Measurements from ENCODE around the gene FKBP4. TPM values are rescaled to one million over a fixed set of nuclear protein-coding genes. Genes with fewer than 3 reads are reported as not detected.

Gene FKBP4
- total RNA-seq, 1 donor from 2014 or later = 233 TPM

DNA sequence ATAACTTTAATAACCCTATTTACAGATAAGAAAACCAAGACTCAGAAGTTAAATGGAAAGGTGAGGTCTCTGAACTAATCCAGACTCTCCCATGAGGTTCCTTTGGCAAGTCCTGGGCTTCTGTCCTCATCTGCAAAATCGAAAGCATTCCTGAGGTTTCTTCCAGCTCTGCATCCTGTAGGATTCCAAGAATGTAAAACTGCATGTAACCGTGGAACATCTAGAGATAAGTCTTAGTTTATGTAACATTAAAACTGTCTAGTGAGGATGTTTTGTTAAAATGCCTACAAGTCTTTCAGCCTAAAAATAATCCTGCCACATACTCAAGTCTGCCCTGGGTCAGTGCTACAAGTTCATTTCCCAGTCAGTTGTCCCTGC, 10.4 kb downstream of the FKBP4 start:
- no peaks in the 10 kb centered on the region for H3K9me3 Mint-ChIP-seq

DNA sequence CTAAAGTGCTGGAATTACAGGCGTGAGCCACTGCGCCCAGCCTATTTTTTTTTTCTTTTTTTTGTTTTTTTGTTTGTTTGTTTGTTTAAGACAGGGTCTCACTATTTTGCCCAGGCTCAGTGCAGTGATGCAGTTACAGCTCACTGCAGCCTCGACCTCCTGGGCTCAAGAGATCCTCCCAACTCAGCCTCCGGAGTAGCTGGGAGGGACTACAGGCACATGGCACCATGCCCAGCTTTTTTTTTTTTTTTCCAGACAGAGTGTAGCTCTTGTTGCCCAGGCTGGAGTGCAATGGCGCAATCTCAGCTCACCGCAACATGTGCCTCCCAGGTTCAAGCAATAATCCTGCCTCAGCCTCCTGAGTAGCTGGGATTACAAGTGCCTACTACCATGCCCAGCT, 11.9 kb downstream of the FKBP4 start:
- H3K27me3 Mint-ChIP-seq (ENCODE audit: low read depth) = no peaks in the 10 kb centered on the region
- H3K4me3 Mint-ChIP-seq (ENCODE audit: low read depth) = no peak overlapping the region
- no peaks in the 10 kb centered on the region for H3K9me3 Mint-ChIP-seq
- peaks cover 5% of the 10 kb centered on the region for H3K4me1 Mint-ChIP-seq (ENCODE audit: low read depth)
- no peak overlapping the region for H3K27ac Mint-ChIP-seq
- no peak for DNase-seq (ENCODE audit: low spot score)
- intact Hi-C loops (cut with micrococcal nuclease) = no loop called here
- peaks cover 44% of the 10 kb centered on the region for H3K36me3 Mint-ChIP-seq (ENCODE audit: low read depth)

More for the DNA sequence above, 10.4 kb downstream of the FKBP4 start:
- DNase-seq (ENCODE audit: low spot score) = no peak
- Mint-ChIP-seq H3K27me3 (ENCODE audit: low read depth) (no peaks in the 10 kb centered on the region), H3K27ac (no peak overlapping the region), H3K4me1 (ENCODE audit: low read depth) (peaks cover 3% of the 10 kb centered on the region), H3K36me3 (ENCODE audit: low read depth) (peaks cover 60% of the 10 kb centered on the region), H3K4me3 (ENCODE audit: low read depth) (no peak overlapping the region)
- intact Hi-C loops (cut with micrococcal nuclease) = no loop called here

DNA sequence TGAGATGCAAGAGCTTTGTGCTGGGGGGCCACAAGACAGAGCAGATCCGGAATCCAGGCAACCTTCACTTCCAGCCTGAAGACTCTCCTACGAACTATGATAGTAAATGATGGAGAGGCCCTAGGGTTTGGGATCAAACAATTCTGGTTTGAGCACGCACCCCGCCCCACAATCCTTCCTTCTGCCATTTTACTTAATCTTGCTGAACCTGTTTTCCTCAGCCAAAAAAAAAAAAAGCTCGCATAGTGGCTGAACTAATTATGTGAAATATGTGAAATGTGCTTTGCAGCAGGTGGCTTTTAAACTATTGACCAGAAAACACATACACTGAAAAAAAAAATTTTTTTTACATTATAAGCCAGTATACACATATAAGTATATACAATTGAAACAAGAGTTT, 17.0 kb downstream of the FKBP4 start:
- H3K27me3 Mint-ChIP-seq (ENCODE audit: low read depth) = no peaks in the 10 kb centered on the region

DNA sequence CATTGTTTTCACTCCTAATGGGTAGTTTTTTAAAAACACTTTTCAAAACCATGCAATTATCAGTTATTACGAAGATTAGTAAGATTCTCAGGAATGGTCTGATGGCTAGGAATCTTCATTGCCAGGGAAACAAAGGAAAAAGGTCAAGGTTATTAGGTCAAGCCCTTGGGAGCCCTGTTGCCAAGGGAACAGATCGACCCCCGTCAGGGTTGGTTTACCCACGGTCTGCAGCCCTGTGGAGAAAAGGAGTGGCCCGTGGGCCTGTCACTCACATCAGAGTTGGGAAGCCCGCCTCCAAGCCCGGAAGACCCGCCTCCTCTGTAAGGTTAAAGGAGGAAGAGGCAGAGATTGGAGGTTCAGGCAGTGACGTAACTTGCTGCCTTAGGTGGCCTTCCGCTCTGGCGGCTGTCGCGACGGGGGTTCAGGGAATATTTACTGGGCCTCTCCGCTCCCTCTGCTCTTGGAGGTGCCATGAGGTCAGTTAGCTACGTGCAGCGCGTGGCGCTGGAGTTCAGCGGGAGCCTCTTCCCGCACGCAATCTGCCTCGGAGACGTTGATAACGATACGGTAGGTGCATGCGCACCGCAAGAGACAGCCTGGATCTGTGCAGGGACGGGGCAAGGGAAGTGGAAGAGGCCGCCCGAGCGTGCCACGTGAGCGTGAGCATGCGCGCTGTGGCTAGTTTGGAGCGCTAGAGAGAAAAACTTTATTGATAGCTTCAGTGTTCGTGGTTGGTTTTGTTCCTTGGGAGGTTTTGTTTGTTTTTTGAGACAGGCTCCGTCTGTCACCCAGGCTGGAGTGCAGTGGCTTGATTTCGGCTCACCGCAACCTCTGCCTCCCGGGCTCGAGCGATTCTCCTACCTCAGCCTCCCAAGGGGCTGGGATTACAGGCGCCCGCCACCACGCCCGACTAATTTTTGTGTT, 17.8 kb downstream of the FKBP4 start, which contains the start of gene ITFG2:
TSS of gene ITFG2 (plus strand) at position 379 of the 924 bp plus-strand sequence. CDS start at position 472, 93 bp downstream.
- Mint-ChIP-seq H3K9me3 (no peaks in the 10 kb centered on the region), H3K27me3 (ENCODE audit: low read depth) (no peaks in the 10 kb centered on the region)

More for the DNA sequence above, 17.0 kb downstream of the FKBP4 start:
- H3K36me3 Mint-ChIP-seq (ENCODE audit: low read depth) = peaks cover 8% of the 10 kb centered on the region
- no peaks in the 10 kb centered on the region for H3K9me3 Mint-ChIP-seq
- peak overlapping the region; percentile 100 for H3K27ac Mint-ChIP-seq
- no peak for DNase-seq (ENCODE audit: low spot score)
- peak overlapping the region; percentile 100 for H3K4me3 Mint-ChIP-seq (ENCODE audit: low read depth)
- H3K4me1 Mint-ChIP-seq (ENCODE audit: low read depth) = peaks cover 13% of the 10 kb centered on the region
- intact Hi-C loops (cut with micrococcal nuclease) = loop anchor here (1.0 to 2.0 kb wide), 4 partner anchors 16 to 120 kb away; partner anchors contain the start of genes FOXM1 and RHNO1

DNA sequence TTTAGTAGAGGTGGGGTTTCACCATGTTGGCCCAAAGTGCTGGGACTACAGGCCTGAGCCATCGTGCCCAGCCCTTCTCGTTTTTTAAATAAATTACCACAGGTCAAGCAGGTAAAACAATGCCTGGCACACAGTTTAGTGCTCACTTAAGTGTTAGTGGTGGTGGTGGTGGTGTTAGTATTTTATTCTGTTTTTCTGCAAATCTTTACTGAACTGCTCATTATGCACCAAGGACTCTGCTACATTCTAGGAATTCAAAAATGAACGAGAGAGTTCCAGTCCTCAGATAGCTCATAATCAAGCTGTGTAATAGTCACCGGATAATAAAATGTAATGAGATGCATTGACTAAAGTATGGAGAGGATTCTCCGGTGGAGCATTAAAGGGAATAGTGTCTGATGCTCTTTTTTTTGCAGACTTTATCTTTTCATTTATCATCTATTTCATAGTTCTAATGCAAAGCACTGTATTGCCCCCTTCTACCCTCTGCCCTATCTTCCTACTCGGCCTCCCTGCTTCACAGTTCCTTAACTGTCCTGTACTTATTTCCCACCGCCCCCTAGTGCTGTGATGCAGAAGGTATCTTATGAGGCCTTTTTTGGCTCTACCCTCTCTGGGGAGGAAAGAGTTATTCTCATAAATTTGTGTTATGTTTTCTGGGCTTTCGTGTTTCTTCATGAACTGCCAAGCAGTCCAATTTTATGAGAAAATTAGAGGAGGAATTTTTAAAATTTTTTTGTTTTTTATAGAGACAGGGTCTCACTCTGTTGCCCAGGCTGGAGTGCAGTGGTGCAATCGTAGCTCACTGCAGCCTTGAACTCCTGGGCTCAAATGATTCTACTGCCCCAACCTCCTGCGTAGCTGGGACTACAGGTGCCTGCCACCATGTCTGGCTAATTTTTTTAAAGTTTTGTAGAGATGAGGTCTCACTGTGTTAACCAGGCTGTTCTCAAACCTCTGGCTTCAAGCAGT, 18.7 kb downstream of the FKBP4 start:
- Mint-ChIP-seq H3K36me3 (ENCODE audit: low read depth) (peaks cover 15% of the 10 kb centered on the region), H3K27ac (peak overlapping the region; percentile 100), H3K27me3 (ENCODE audit: low read depth) (no peaks in the 10 kb centered on the region), H3K9me3 (no peaks in the 10 kb centered on the region), H3K4me3 (ENCODE audit: low read depth) (peak overlapping the region; percentile 100), H3K4me1 (ENCODE audit: low read depth) (peaks cover 13% of the 10 kb centered on the region)
- peak; percentile 43 for DNase-seq (ENCODE audit: low spot score)
- intact Hi-C loops (cut with micrococcal nuclease) = loop anchor here (1.0 to 2.0 kb wide), 2 partner anchors 55 to 61 kb away; no protein-coding TSS in a partner anchor

More for the DNA sequence above, 17.8 kb downstream of the FKBP4 start, which contains the start of gene ITFG2:
- peak; percentile 95 for DNase-seq (ENCODE audit: low spot score)
- Mint-ChIP-seq H3K4me3 (ENCODE audit: low read depth) (peak within 1 kb of the TSS; percentile 100), H3K27ac (peak within 1 kb of the TSS; percentile 100), H3K4me1 (ENCODE audit: low read depth) (peaks cover 13% of the 10 kb centered on the region), H3K36me3 (ENCODE audit: low read depth) (peaks cover 7% of the 10 kb centered on the region)
- intact Hi-C loops (cut with micrococcal nuclease) = loop anchor here (1.0 to 2.0 kb wide), 5 partner anchors 17 to 120 kb away; partner anchors contain the start of genes FOXM1 and RHNO1

DNA sequence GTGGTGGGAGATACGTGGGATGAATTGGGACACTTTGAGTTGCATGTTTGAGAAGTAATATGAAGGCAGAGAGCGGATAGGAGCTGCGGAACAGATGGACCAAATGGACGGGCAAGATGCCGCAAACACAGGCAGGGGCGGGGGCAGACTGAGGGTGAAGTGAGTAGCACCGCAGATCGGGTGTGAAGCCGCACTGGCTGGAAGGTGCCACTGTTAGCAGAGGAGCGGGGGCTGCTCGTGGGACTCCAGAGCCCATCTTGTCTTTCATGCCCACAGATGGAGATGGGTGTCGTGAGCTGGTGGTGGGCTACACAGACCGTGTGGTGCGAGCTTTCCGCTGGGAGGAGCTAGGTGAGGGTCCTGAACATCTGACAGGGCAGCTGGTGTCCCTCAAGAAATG, 25.0 kb downstream of the FKBP4 start:
- H3K4me3 Mint-ChIP-seq (ENCODE audit: low read depth) = no peak overlapping the region
- intact Hi-C loops (cut with micrococcal nuclease) = no loop called here

DNA sequence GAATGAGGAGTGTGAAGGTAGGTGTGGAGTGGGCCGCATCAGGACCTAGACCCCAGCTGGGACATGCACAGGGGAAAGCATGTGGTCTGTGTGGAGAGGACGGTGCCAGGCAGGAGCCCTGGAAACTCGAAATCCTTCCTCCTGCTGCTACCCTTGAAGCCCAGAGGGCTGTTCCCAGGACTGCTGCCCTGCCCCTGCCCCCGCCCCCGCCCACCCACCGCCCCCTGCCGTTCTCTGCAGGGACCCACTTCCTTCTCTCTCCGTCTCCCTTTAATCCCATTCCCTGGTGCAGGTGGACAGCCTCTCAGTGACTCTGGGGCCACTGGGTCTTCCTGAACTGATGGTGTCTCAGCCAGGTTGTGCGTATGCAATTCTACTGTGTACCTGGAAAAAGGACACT, 25.7 kb downstream of the FKBP4 start:
- H3K4me1 Mint-ChIP-seq (ENCODE audit: low read depth) = no peaks in the 10 kb centered on the region
- H3K36me3 Mint-ChIP-seq (ENCODE audit: low read depth) = peaks cover 60% of the 10 kb centered on the region
- H3K4me3 Mint-ChIP-seq (ENCODE audit: low read depth) = no peak overlapping the region
- intact Hi-C loops (cut with micrococcal nuclease) = no loop called here
- no peaks in the 10 kb centered on the region for H3K9me3 Mint-ChIP-seq
- no peaks in the 10 kb centered on the region for H3K27me3 Mint-ChIP-seq (ENCODE audit: low read depth)
- DNase-seq (ENCODE audit: low spot score) = no peak
- no peak overlapping the region for H3K27ac Mint-ChIP-seq

More for the DNA sequence above, 25.0 kb downstream of the FKBP4 start:
- no peak for DNase-seq (ENCODE audit: low spot score)
- H3K27ac Mint-ChIP-seq = no peak overlapping the region
- H3K27me3 Mint-ChIP-seq (ENCODE audit: low read depth) = no peaks in the 10 kb centered on the region
- peaks cover 56% of the 10 kb centered on the region for H3K36me3 Mint-ChIP-seq (ENCODE audit: low read depth)
- no peaks in the 10 kb centered on the region for H3K4me1 Mint-ChIP-seq (ENCODE audit: low read depth)
- no peaks in the 10 kb centered on the region for H3K9me3 Mint-ChIP-seq

DNA sequence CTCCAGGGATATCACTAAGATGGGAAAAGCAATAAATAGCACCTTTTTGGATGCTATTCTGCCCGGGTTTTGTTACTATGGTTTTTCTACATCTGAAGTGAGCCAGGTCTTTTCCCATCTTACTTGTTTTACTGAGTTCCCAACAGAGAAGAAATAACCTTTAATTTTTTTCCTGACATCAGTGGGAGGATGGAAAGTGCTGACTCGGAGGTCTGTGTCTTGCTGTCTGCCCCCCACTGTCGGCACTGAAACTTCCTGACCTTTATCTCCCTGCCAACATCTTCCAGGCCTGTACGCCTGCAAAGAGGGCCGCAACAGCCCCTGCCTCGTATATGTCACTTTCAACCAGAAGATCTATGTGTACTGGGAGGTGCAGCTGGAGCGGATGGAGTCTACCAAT, 28.7 kb downstream of the FKBP4 start:
- intact Hi-C loops (cut with micrococcal nuclease) = no loop called here
- no peaks in the 10 kb centered on the region for H3K27me3 Mint-ChIP-seq (ENCODE audit: low read depth)
- peaks cover 55% of the 10 kb centered on the region for H3K36me3 Mint-ChIP-seq (ENCODE audit: low read depth)
- no peak overlapping the region for H3K4me3 Mint-ChIP-seq (ENCODE audit: low read depth)
- H3K27ac Mint-ChIP-seq = no peak overlapping the region
- DNase-seq (ENCODE audit: low spot score) = no peak
- no peaks in the 10 kb centered on the region for H3K4me1 Mint-ChIP-seq (ENCODE audit: low read depth)
- no peaks in the 10 kb centered on the region for H3K9me3 Mint-ChIP-seq

DNA sequence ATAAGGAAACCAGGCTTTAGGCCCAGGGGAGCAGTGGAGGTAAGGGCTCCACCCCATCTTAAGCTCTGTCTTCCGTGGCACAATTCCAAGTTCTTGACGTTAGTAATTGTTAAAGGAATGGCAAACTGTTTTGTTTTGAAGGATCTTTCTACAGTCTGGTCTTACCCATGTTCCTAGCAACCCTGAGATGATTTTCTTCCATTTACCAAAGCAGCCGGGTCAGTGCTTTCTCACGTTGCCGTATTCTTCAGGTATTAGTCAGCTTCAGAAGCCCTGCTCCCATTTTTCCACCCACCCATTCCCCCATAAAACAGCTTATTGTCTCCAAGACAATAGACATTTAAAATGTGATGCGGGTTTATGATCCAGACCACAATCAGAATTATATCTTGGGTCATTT, 29.8 kb downstream of the FKBP4 start:
- H3K27ac Mint-ChIP-seq = no peak overlapping the region
- H3K4me3 Mint-ChIP-seq (ENCODE audit: low read depth) = no peak overlapping the region
- H3K27me3 Mint-ChIP-seq (ENCODE audit: low read depth) = no peaks in the 10 kb centered on the region
- H3K9me3 Mint-ChIP-seq = no peaks in the 10 kb centered on the region
- H3K36me3 Mint-ChIP-seq (ENCODE audit: low read depth) = peaks cover 61% of the 10 kb centered on the region
- no peak for DNase-seq (ENCODE audit: low spot score)
- intact Hi-C loops (cut with micrococcal nuclease) = no loop called here
- H3K4me1 Mint-ChIP-seq (ENCODE audit: low read depth) = no peaks in the 10 kb centered on the region

DNA sequence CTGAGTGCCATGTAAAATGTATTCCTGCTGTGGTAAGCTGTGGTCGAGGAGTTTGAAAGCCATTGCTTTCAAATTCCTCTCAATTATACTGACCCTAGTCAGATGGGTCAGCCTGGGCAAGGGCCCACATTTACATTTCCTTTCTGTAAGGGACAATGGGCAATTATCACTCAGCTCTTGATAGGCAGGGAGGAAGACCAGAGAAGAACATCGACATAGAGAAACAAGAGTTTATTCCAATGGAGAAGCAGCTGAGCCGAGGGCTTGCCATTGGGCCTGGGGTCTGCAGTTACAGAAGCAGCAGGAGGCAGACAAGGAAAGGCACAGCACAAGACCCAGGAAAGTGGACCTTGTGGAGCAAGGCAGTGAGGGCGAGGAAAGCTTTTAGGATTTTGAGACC, 30.4 kb downstream of the FKBP4 start:
- Mint-ChIP-seq H3K4me3 (ENCODE audit: low read depth) (no peak overlapping the region), H3K4me1 (ENCODE audit: low read depth) (no peaks in the 10 kb centered on the region), H3K36me3 (ENCODE audit: low read depth) (peaks cover 55% of the 10 kb centered on the region), H3K27me3 (ENCODE audit: low read depth) (no peaks in the 10 kb centered on the region), H3K9me3 (no peaks in the 10 kb centered on the region), H3K27ac (no peak overlapping the region)
- DNase-seq (ENCODE audit: low spot score) = no peak
- intact Hi-C loops (cut with micrococcal nuclease) = no loop called here

DNA sequence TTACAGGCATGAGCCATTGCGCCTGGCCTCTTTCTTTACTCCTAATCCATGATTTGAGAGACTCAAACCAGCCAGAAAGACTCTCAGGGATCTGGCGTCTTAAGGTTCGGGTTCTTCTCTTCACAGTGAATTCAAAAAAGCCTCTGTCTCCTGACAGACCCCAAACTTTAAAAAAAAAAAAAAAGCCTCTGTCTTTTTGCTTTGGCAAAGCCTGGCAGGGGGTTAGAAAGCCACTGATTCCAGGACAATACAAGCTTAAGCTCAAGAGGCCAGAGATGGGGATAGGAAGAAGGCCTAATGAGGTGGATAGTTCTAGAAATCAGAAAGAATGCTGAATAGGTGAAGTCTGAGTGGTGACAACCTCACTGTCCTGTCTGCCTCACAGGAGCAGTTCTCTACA, 31.3 kb downstream of the FKBP4 start:
- Mint-ChIP-seq H3K4me1 (ENCODE audit: low read depth) (no peaks in the 10 kb centered on the region), H3K27me3 (ENCODE audit: low read depth) (no peaks in the 10 kb centered on the region), H3K4me3 (ENCODE audit: low read depth) (no peak overlapping the region), H3K9me3 (no peaks in the 10 kb centered on the region), H3K36me3 (ENCODE audit: low read depth) (peaks cover 54% of the 10 kb centered on the region), H3K27ac (no peak overlapping the region)
- intact Hi-C loops (cut with micrococcal nuclease) = no loop called here
- DNase-seq (ENCODE audit: low spot score) = no peak

DNA sequence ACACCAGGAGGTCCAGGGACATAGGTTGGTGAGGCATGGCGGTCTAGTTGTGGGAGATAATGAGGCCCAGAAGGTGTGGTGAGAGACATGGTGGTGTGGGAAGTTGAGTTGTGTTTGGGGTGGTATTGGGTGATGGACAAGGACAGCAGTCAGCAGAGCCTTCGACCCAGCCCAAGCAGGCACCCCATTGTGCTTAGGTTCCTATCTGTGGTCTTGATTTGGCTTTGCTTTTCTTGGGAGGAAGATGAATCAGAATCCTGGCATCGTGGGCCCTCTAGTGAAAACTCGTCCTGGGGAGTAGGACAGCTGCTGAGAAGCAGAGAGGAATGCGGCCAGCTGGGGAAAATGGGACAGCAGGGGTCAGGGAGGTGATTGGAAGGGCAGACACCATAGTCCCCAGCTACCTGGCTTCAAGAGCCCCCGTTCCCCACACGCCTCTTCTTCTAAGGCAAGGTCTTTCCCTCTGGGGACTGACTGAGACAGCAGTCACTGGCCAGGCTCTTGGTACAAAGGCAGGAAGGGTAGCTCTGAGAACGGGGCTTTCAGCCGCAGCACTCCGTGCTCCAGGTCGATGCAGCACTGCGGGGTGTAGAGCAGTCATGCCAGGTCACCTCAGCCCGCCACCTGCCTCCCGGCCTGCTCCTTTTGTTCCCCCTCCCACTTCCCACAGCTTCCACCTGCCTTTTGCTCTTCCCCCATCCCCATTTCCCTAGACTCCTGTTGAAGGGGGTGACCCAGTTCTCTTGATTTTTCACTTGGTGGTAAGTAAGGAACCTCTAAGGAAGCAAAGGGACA, 32.1 kb downstream of the FKBP4 start:
- intact Hi-C loops (cut with micrococcal nuclease) = no loop called here
- no peaks in the 10 kb centered on the region for H3K9me3 Mint-ChIP-seq
- peaks cover 52% of the 10 kb centered on the region for H3K36me3 Mint-ChIP-seq (ENCODE audit: low read depth)
- no peaks in the 10 kb centered on the region for H3K4me1 Mint-ChIP-seq (ENCODE audit: low read depth)
- no peak for DNase-seq (ENCODE audit: low spot score)
- no peaks in the 10 kb centered on the region for H3K27me3 Mint-ChIP-seq (ENCODE audit: low read depth)
- no peak overlapping the region for H3K4me3 Mint-ChIP-seq (ENCODE audit: low read depth)
- no peak overlapping the region for H3K27ac Mint-ChIP-seq
